ENCODE measurements around the gene ANGPTL7.
"Not testable (repeated sequence)": the region's sequence is repeated elsewhere in the genome, so short reads cannot be mapped to it uniquely, and the experiment has no call there.

ANGPTL7 gene

DNA sequence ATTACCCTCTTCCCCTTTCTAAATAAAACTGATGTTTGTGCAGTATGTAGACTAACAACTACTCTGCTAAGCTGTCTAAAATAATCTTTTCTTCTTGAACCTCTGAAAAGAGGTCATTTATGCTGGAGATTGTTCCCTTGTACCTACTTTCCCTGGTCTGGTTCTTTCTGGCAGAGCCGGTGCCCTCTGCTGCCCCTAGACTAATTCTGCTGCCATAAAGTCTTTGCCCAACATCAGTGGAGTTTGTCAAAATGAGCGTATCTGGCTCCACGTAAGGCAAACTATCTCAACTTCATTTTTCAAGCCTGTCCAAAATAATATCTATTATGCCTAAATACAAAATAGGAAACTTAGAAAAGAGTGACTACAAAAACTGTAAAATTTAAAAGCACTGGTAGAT lies 30.9 kb upstream of the ANGPTL7 start:
- no peak for DNase-seq (ENCODE audit: extremely low read depth, insufficient read length)
- peaks cover 7% of the 10 kb centered on the region for H3K36me3 ChIP-seq (ENCODE audit: control insufficient read depth, insufficient read depth, low read length)
- TF ChIP-seq, protein P1, sequence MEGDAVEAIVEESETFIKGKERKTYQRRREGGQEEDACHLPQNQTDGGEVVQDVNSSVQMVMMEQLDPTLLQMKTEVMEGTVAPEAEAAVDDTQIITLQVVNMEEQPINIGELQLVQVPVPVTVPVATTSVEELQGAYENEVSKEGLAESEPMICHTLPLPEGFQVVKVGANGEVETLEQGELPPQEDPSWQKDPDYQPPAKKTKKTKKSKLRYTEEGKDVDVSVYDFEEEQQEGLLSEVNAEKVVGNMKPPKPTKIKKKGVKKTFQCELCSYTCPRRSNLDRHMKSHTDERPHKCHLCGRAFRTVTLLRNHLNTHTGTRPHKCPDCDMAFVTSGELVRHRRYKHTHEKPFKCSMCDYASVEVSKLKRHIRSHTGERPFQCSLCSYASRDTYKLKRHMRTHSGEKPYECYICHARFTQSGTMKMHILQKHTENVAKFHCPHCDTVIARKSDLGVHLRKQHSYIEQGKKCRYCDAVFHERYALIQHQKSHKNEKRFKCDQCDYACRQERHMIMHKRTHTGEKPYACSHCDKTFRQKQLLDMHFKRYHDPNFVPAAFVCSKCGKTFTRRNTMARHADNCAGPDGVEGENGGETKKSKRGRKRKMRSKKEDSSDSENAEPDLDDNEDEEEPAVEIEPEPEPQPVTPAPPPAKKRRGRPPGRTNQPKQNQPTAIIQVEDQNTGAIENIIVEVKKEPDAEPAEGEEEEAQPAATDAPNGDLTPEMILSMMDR (IDR thresholded peaks at IDR 0.05; ENCODE audit: insufficient read depth, low read length, poor library complexity, severe bottlenecking), result no peak
- H3K27me3 ChIP-seq (replicated peaks; ENCODE audit: control insufficient read depth, insufficient read depth, low read length), result no peaks in the 10 kb centered on the region
- no peak overlapping the region for H3K4me3 ChIP-seq (replicated peaks; ENCODE audit: low read depth, low read length)

DNA sequence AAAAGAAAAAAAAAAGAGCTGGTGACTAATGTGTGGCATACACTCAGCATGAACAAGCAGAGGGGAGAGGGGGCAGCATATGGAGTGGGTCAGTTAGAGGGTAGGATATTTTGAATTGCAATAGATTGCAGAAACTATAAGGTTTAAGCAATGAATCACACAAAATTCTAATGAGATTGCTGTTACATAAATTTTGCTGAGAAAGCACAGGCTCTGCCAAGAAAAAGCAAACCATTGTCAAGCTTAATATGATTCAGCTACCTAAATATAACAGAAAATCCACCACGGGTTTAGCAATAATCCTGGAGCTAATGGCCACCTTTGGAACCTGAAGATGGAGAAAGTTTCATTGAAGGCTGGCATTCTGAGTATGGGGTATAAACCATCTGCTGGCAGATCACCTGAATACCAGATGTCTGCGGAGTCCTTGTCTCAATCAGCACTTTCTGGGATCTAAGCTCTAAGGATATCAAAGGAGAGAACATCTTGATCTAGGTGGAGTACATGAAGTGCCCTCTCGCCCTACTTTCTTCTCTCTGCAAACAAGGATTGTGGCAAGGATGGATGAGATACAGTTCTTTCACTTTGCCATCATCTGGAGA lies 30.3 kb upstream of the ANGPTL7 start:
- Histone ChIP-seq H3K36me3 (ENCODE audit: control insufficient read depth, insufficient read depth, low read length) (peaks cover 7% of the 10 kb centered on the region), H3K27me3 (replicated peaks; ENCODE audit: control insufficient read depth, insufficient read depth, low read length) (no peaks in the 10 kb centered on the region), H3K4me3 (replicated peaks; ENCODE audit: low read depth, low read length) (no peak overlapping the region)
- TF ChIP-seq, protein P1 (IDR thresholded peaks at IDR 0.05; ENCODE audit: insufficient read depth, low read length, poor library complexity, severe bottlenecking), result no peak
- no peak for DNase-seq (ENCODE audit: extremely low read depth, insufficient read length)

DNA sequence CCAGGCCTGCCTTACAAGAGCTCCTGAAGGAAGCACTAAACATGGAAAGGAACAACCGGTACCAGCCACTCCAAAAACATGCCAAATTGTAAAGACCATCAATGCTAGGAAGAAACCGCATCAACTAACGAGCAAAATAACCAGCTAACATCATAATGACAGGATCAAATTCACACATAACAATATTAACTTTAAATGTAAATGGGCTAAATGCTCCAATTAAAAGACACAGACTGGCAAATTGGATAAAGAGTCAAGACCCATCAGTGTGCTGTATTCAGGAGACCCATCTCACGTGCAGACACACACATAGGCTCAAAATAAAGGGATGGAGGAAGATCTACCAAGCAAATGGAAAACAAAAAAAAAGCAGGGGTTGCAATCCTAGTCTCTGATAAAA lies 26.4 kb upstream of the ANGPTL7 start:
- not testable (repeated sequence) for DNase-seq (ENCODE audit: extremely low read depth, insufficient read length); H3K36me3 ChIP-seq (ENCODE audit: control insufficient read depth, insufficient read depth, low read length); H3K4me3 ChIP-seq (replicated peaks; ENCODE audit: low read depth, low read length); H3K27me3 ChIP-seq (replicated peaks; ENCODE audit: control insufficient read depth, insufficient read depth, low read length)

GRCh38 chr1:11166744-11167143 lies 22.4 kb upstream of the ANGPTL7 start:
- not testable (repeated sequence) for H3K36me3 ChIP-seq (ENCODE audit: control insufficient read depth, insufficient read depth, low read length); DNase-seq (ENCODE audit: extremely low read depth, insufficient read length); H3K27me3 ChIP-seq (replicated peaks; ENCODE audit: control insufficient read depth, insufficient read depth, low read length); H3K4me3 ChIP-seq (replicated peaks; ENCODE audit: low read depth, low read length)

- DNase-seq (ENCODE audit: extremely low read depth, insufficient read length), result no peak
- H3K27me3 ChIP-seq (replicated peaks; ENCODE audit: control insufficient read depth, insufficient read depth, low read length), result no peaks in the 10 kb centered on the region
- H3K4me3 ChIP-seq (replicated peaks; ENCODE audit: low read depth, low read length), result no peak overlapping the region
- H3K36me3 ChIP-seq (ENCODE audit: control insufficient read depth, insufficient read depth, low read length), result no peaks in the 10 kb centered on the region
- TF ChIP-seq, protein P1 (IDR thresholded peaks at IDR 0.05; ENCODE audit: insufficient read depth, low read length, poor library complexity, severe bottlenecking), result no peak
Observed at GRCh38 chr1:11168731-11169130, 20.4 kb upstream of the ANGPTL7 start.

DNA sequence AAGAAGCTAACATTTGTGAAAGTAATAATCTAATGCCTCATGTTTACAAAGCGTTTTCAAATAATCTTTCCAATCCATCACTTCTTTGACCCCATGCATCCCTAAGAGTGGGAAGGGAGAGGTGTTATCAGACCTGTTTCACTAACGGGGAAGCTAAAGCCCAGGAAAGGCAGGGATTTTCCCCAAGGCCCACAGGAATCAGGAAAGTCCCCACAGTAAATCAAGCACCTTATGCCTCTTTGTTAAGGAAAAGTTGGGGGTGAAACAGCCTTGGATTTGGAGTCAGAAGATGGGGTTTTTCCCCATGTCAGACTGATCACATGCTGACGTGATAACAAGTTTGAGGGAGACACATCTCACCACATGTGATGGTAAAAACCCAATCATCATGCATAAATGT lies 20.0 kb upstream of the ANGPTL7 start:
- no peak overlapping the region for H3K4me3 ChIP-seq (replicated peaks; ENCODE audit: low read depth, low read length)
- DNase-seq (ENCODE audit: extremely low read depth, insufficient read length), result no peak
- no peaks in the 10 kb centered on the region for H3K27me3 ChIP-seq (replicated peaks; ENCODE audit: control insufficient read depth, insufficient read depth, low read length)
- TF ChIP-seq, protein P1 (IDR thresholded peaks at IDR 0.05; ENCODE audit: insufficient read depth, low read length, poor library complexity, severe bottlenecking), result no peak
- peaks cover 2% of the 10 kb centered on the region; the same call in 1 of the 2 replicates for H3K36me3 ChIP-seq (ENCODE audit: control insufficient read depth, insufficient read depth, low read length)

DNA sequence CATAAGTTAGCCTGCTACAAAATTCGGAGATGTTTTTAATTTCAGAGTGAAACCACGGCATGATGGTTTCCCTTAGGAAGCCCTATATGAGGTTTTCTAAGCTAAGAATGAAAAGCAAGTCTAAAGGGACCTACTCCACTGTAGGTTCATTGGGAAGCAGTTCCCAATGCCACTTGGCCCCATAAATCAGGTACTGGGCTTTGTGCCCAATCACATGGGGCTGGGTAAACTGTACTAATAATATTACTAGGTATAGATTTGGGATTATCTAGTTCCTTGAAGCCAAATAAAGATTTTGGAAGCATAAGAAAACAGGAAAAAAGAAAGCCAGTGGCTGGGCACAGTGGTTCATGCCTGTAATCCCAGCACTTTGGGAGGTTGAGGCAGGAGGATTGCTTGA lies 19.1 kb upstream of the ANGPTL7 start:
- no peaks in the 10 kb centered on the region for H3K27me3 ChIP-seq (replicated peaks; ENCODE audit: control insufficient read depth, insufficient read depth, low read length)
- no peak overlapping the region for H3K4me3 ChIP-seq (replicated peaks; ENCODE audit: low read depth, low read length)
- TF ChIP-seq, protein P1 (IDR thresholded peaks at IDR 0.05; ENCODE audit: insufficient read depth, low read length, poor library complexity, severe bottlenecking), result no peak
- H3K36me3 ChIP-seq (ENCODE audit: control insufficient read depth, insufficient read depth, low read length), result peaks cover 2% of the 10 kb centered on the region; the same call in 1 of the 2 replicates
- no peak for DNase-seq (ENCODE audit: extremely low read depth, insufficient read length)
